Loucy (cell line): ENCODE data around the gene HSD17B13.

Experiments used
- H2AFZ ChIP-seq: fragments of 200-600 bp; sonication (generic); 2 replicates; pipeline ENCODE4 v1.6.0; 2016; ENCODE audit warnings: antibody characterized with exemption, mild to moderate bottlenecking, low read length, moderate library complexity
- H3F3A ChIP-seq: fragments of 200-600 bp; 2 replicates; pipeline ENCODE4 v1.6.0; 2016; ENCODE audit warnings: antibody characterized with exemption, low read depth, mild to moderate bottlenecking
- H3K27me3 ChIP-seq: fragments of 200-600 bp; sonication (generic); 2 replicates; pipeline ENCODE4 v1.6.1; 2014; ENCODE audit warnings: low read length, mild to moderate bottlenecking; ENCODE audit not compliant: insufficient read depth, poor library complexity, severe bottlenecking
- H3K36me3 ChIP-seq: fragments of 200-600 bp; sonication (generic); 2 replicates; pipeline ENCODE4 v1.6.1; 2016; ENCODE audit warnings: low read length; ENCODE audit not compliant: insufficient read depth
- H3K4me1 ChIP-seq: fragments of 200-600 bp; sonication (generic); 2 replicates; pipeline ENCODE4 v1.5.1; 2014; ENCODE audit warnings: low read length, mild to moderate bottlenecking; ENCODE audit not compliant: insufficient read depth, poor library complexity, severe bottlenecking
- H3K4me2 ChIP-seq: fragments of 200-600 bp; sonication (generic); 2 replicates; pipeline ENCODE4 v1.6.0; 2014; ENCODE audit warnings: antibody characterized with exemption, low read length, low read depth, mild to moderate bottlenecking; ENCODE audit not compliant: poor library complexity, severe bottlenecking
- H3K4me3 ChIP-seq: fragments of 200-600 bp; sonication (generic); 2 replicates; pipeline ENCODE4 v1.5.1; 2014; ENCODE audit warnings: low read length, mild to moderate bottlenecking, mixed read lengths; ENCODE audit not compliant: poor library complexity, severe bottlenecking
- H3K79me2 ChIP-seq: fragments of 200-600 bp; sonication (generic); 2 replicates; pipeline ENCODE4 v1.6.1; 2014; ENCODE audit warnings: low read length; ENCODE audit not compliant: insufficient read depth
- H3K9ac ChIP-seq: fragments of 200-600 bp; sonication (generic); 2 replicates; pipeline ENCODE4 v1.6.0; 2014; ENCODE audit warnings: mild to moderate bottlenecking, low read depth, low read length, moderate library complexity; ENCODE audit not compliant: poor library complexity, severe bottlenecking
- H3K9me2 ChIP-seq: fragments of 200-600 bp; sonication (generic); replicated peaks from 2 replicates; pipeline ENCODE4 v1.6.1; 2016; ENCODE audit warnings: low read depth, low read length, mixed read lengths
- H3K9me3 ChIP-seq: fragments of 200-600 bp; sonication (generic); 2 replicates; pipeline ENCODE4 v1.6.1; 2014; ENCODE audit warnings: mild to moderate bottlenecking, antibody characterized with exemption, low read length, low read depth; ENCODE audit not compliant: insufficient read depth
- H4K20me1 ChIP-seq: fragments of 200-600 bp; sonication (generic); 2 replicates; pipeline ENCODE4 v1.6.0; 2014; ENCODE audit warnings: antibody characterized with exemption, low read length, mild to moderate bottlenecking; ENCODE audit not compliant: insufficient read depth, poor library complexity, severe bottlenecking
- EZH2phosphoT487 ChIP-seq: fragments of 200-600 bp; IDR thresholded peaks from 2 replicates; pipeline ENCODE4 v1.6.1; 2018; ENCODE audit warnings: antibody characterized with exemption, mild to moderate bottlenecking, moderate library complexity, borderline replicate concordance
- TF ChIP-seq, protein P1 (sequence below): fragments of 200-600 bp; sonication (generic); conservative IDR thresholded peaks from 2 replicates; pipeline ENCODE4 v1.5.1; 2014; ENCODE audit warnings: mild to moderate bottlenecking, antibody characterized with exemption, low read length

The HSD17B13 gene

DNA sequence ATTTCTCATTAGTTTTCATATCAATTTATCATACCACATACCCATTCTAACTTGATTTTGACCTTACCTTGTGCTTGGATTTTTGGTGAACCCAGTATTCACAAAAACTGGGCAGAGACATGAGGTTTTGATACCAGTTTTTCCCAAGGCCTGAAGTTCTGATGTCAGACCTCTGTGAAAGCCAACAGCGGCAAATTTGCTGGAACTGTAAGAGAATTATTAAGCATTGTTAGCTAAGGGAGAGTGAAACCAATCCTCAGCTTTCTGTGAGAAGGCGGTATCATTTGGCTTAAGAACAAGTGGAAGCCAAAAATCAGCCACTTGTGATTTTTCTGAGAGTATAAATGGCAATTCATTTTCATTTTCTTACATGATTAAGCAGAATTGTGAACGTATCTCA lies 8.9 kb downstream of the HSD17B13 start:
- no peak overlapping the region for H3K4me2 ChIP-seq
- H4K20me1 ChIP-seq, result no peaks in the 10 kb centered on the region
- no peak overlapping the region for H2AFZ ChIP-seq
- no peaks in the 10 kb centered on the region for H3F3A ChIP-seq
- no peak overlapping the region for H3K4me3 ChIP-seq
- no peaks in the 10 kb centered on the region for H3K4me1 ChIP-seq
- no peaks in the 10 kb centered on the region for H3K36me3 ChIP-seq
- H3K27me3 ChIP-seq, result no peaks in the 10 kb centered on the region
- TF ChIP-seq, protein P1, sequence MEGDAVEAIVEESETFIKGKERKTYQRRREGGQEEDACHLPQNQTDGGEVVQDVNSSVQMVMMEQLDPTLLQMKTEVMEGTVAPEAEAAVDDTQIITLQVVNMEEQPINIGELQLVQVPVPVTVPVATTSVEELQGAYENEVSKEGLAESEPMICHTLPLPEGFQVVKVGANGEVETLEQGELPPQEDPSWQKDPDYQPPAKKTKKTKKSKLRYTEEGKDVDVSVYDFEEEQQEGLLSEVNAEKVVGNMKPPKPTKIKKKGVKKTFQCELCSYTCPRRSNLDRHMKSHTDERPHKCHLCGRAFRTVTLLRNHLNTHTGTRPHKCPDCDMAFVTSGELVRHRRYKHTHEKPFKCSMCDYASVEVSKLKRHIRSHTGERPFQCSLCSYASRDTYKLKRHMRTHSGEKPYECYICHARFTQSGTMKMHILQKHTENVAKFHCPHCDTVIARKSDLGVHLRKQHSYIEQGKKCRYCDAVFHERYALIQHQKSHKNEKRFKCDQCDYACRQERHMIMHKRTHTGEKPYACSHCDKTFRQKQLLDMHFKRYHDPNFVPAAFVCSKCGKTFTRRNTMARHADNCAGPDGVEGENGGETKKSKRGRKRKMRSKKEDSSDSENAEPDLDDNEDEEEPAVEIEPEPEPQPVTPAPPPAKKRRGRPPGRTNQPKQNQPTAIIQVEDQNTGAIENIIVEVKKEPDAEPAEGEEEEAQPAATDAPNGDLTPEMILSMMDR, result no peak
- TF ChIP-seq EZH2phosphoT487, result no peak
- no peaks in the 10 kb centered on the region for H3K9me3 ChIP-seq
- no peaks in the 10 kb centered on the region for H3K9me2 ChIP-seq
- no peak overlapping the region for H3K9ac ChIP-seq
- no peaks in the 10 kb centered on the region for H3K79me2 ChIP-seq

DNA sequence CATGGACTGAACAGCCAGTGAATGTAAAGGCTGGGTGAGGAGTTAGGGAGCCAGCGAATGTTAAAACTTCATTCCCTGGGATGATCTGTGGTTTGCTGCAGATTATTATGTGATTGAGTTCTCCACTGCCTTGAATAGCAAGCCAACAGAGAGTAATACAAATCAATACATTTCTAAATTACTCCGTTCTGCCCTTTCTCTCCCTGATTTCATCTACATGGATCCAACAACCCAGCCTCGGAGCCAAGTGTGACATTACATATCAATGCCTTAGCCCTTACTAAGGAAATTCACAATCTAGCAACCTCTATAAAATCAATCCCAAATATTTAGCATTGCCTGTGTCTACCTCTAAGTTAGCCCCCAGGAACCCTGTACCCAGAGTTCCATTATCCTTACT lies 11.0 kb downstream of the HSD17B13 start:
- no peaks in the 10 kb centered on the region for H3K79me2 ChIP-seq
- no peaks in the 10 kb centered on the region for H3K9me3 ChIP-seq
- H3K36me3 ChIP-seq, result no peaks in the 10 kb centered on the region
- no peak overlapping the region for H3K4me3 ChIP-seq
- no peak for TF ChIP-seq EZH2phosphoT487
- TF ChIP-seq, protein P1, result no peak
- no peak overlapping the region for H3K4me2 ChIP-seq
- no peaks in the 10 kb centered on the region for H3K4me1 ChIP-seq
- H3K27me3 ChIP-seq, result no peaks in the 10 kb centered on the region
- H3F3A ChIP-seq, result no peaks in the 10 kb centered on the region
- H4K20me1 ChIP-seq, result no peaks in the 10 kb centered on the region
- H3K9me2 ChIP-seq, result no peaks in the 10 kb centered on the region
- H3K9ac ChIP-seq, result no peak overlapping the region
- no peak overlapping the region for H2AFZ ChIP-seq

DNA sequence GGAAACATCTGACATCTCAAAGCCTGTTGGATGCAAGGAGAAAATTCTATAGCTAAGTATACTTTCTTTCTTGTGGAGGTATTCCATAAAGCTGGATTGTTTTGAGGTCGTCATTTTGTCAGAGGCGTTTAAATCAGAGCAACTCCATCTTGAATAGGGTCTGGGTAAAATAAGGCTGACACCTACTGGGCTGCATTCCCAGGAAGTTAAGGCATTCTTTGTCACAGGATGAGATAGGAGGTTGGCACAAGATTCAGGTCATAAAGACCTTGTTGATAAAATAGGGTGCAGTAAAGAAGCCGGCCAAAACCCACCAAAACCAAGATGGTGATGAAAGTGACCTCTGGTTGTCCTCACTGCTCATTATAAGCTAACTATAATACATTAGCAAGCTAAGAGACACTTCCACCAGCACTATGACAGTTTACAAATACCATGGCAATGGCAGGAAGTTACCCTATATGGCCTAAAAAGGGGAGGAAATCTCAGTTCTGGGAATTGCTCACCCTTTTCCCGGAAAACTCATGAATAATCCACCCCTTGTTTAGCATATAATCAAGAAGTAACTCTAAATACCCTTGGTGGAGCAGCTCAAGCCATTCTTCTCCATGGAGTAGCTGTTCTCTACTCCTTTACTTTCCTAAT lies 11.9 kb downstream of the HSD17B13 start:
- no peaks in the 10 kb centered on the region for H3K79me2 ChIP-seq
- no peak for TF ChIP-seq EZH2phosphoT487
- TF ChIP-seq, protein P1, result no peak
- no peak overlapping the region for H3K4me3 ChIP-seq

More for the DNA sequence above, 11.9 kb downstream of the HSD17B13 start:
- Histone ChIP-seq H3K36me3 (no peaks in the 10 kb centered on the region), H3K4me1 (no peaks in the 10 kb centered on the region), H3K27me3 (no peaks in the 10 kb centered on the region), H3K9me2 (no peaks in the 10 kb centered on the region), H3K9me3 (no peaks in the 10 kb centered on the region), H3K4me2 (no peak overlapping the region), H3K9ac (no peak overlapping the region), H2AFZ (no peak overlapping the region), H4K20me1 (no peaks in the 10 kb centered on the region), H3F3A (no peaks in the 10 kb centered on the region)
